GM18909 (cell line): Measurements from ENCODE around the gene NCAPH2.

Experiments
- ATAC-seq: cut with Tn5 transposase; IDR thresholded peaks from one replicate; pipeline ENCODE4 v1.9.1; 2021; ENCODE audit warnings: mild to moderate bottlenecking; ENCODE audit not compliant: unreplicated experiment, poor library complexity

Gene NCAPH2

DNA sequence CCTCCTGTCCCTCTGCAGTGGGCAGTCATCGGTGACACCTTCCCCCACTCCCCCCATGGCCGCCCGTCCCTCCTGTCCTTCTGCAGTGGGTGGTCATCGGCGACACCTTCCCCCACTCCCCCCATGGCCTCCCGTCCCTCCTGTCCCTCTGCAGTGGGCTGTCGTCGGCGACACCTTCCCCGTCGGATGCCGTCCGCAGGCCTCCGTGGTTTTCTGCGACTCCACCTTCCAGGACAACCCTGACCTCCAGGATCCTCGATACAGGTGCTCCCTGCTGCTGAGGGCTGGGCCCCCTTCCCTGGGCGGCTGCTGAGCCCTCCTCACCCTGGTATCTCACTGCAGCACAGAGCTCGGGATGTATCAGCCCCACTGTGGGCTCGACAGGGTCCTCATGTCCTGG lies 19.1 kb upstream of the NCAPH2 start:
- ATAC-seq: no peak

DNA sequence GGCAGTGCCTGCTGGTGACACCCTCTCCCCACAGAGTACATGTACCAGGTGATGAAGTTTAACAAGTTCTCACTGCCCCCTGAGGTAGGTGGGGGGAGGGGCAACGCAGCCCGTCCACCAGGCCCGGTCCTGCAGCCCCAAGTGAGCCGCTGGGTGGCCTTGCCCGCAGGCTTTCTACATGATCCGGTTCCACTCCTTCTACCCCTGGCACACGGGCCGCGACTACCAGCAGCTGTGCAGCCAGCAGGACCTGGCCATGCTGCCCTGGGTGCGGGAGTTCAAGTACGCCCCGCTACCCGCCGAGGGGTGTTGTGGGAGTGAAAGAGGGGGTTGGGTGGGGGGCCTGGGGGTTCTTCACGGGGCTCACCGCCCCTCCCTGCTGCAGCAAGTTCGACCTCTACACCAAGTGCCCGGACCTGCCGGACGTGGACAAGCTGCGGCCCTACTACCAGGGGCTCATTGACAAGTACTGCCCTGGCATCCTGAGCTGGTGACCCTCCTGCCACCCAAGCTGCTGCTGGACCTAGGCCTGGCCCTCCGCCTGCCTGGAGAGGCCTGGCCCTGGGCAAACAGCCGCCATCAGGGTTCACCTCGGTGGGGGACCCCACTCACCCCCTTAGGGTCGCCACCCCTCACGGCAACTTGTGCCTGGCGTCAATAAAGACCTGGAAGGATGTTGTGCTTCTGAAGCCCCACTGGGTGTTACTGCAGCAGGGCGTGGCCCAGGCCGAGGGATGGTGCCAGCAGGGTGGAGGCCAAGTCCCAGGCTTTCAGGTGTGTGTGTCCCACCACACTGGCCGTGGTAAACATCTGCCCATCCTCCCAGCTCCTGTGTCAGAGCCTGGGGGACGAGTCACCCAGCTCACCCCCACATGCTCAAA lies 18.4 kb upstream of the NCAPH2 start:
- ATAC-seq: no peak

DNA sequence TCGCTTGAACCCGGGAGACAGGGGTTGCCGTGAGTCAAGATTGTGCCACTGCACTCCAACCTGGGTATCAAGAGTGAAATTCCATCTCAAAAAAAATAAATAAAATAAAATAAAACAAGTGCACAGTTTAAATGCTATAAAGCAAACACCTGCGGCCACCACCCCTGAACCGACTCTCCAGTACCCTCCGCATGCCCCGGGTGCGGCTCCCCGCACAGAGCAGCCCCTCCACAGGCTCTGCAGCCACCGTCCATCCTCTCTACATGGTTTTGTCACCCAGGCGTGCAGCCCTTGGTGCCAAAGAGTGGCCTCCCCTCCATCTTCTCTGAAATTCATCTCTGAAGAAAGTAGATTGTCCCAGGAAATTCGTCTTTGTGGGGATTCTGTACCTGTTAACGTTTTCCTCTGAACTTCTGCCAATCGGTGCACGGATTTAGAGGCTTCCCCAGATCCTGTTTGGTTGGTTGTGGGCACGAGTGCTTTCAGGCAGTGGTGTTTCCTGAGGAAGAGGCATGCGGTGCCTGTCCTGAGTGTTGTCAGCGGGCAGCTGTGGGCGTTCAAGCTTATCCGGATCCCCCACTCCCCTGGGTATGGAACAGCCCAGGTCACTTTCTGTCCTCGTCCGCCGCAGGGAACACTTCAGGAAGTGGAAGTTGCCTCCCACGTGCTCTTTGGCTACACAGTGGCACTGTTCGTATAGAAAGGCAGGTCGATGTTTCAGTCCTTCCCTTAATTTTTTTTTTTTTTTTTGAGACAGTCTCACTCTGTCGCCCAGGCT lies 17.3 kb upstream of the NCAPH2 start:
- ATAC-seq: no peak

DNA sequence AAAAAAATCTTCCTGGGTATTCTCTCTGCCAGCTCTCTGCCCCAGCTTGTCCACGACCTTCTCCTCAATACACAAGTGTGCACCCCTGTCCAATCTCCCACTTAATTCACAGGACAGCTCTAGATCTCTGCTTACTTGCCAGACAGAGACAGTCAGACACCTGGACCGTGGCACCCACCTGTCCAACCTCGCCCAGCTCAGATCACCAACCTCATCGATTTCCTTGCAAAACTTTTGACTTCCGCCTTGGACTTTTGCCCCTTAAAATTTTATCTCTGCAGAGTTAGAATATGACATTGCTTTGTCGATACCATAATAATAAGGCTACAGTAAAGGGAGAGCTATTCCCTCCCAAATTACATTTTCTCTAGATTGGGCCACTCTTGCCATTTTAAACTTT lies 10.9 kb upstream of the NCAPH2 start:
- no peak for ATAC-seq

DNA sequence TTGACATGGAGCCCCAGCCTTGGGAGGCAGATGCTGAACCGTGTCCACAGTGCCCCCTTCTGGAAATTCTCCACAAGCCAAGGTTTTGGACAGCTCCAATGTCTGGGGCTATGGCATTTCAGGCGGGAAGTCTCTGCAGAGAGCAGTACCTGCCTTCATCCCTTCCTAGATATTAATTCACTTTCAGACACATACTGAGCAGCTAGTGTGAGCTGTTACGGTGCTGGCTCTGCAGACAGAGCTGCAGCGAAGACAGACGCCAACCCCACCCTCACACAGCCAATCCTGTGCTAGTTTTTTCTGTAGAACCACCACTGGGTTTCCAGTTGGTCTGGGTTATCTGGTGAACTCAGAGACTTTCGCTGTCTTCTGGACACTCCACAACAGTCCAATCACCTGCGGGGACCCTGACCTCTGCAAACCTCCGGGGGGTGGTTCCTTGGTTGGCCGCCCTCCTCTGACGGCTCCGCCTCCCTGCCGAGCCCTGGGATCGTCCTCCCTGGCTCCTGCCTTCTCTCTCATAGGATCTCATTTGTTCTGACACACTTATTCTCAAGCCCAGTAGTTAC lies 9.6 kb upstream of the NCAPH2 start:
- ATAC-seq: no peak

DNA sequence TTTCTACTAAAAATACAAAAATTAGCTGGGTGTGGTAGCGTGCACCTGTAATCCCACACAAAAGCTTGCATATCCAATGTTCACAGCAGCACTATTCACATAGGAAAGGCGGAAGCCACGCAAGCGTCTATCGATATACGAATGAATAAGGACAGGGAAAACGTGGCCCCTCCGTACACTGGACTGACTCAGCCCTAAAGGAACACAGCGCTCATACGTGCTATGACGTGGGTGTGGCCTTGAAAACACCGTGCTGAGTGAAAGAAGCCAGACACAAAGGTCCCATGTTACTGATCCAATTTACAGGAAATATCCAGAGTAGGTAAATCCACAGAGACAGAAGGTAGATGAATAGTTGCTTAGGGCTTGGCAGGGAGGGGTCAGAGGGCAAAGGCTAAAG lies 7.6 kb upstream of the NCAPH2 start:
- ATAC-seq: no peak

DNA sequence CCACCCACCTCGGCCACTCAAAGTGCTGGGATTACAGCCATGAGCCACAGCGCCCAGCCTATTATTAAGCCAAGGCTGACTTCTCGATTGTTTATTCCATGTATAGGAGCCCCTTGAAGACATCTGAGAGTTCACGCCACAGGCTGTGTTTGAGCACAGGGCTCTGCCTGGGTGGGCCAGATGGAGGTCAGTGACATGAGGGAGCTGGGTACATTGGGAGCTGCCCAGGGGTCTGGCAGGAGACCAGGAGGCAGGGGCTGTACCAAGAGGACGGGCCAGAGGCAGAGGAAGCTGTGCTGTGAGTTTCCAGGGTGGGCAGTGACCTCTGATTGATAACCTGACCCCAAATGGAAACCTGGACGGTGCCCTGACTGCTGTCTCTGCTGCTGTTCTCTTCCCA lies 5.9 kb upstream of the NCAPH2 start:
- no peak for ATAC-seq

DNA sequence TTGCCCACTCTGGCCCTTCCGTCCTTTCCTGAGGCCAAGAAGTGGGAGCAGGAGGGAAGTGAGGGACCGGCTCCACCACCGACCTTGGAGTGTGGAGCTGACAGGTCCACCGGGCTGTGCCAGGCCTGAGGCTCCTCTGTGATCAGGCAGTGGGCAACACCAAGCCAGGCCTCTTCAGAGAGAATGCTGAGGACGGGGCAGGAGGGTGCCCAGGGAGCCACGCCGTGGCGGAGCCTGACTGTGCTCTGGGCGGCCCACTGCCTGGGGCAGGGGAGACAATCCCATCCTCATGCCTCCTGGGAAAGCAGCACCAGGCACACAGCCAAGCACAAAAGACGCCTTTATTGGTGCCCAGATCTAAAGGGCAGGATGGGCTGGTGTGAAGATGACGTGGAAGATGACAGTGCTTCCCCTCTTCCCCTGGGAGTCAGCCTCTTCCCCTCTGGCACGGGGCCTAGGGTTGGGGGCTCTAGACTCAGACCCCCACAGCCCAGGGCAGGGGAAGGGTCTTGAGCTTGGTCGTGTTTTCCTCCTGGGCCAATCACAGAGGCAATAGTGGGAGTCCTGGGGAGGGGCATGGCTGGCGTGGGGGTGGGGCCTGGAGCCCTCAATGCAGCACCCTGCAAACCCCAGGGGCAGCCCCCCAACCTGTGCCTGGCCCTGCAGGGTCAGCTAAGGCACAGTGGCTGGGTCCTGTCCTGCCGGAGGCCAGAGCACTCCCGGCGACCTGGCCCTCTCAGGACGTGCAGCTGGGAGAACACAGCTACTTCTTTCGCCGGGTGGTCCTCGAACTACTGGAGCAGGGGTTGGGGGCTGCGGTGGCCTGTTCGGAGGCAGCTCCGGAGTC lies 5.2 kb upstream of the NCAPH2 start:
- no peak for ATAC-seq

DNA sequence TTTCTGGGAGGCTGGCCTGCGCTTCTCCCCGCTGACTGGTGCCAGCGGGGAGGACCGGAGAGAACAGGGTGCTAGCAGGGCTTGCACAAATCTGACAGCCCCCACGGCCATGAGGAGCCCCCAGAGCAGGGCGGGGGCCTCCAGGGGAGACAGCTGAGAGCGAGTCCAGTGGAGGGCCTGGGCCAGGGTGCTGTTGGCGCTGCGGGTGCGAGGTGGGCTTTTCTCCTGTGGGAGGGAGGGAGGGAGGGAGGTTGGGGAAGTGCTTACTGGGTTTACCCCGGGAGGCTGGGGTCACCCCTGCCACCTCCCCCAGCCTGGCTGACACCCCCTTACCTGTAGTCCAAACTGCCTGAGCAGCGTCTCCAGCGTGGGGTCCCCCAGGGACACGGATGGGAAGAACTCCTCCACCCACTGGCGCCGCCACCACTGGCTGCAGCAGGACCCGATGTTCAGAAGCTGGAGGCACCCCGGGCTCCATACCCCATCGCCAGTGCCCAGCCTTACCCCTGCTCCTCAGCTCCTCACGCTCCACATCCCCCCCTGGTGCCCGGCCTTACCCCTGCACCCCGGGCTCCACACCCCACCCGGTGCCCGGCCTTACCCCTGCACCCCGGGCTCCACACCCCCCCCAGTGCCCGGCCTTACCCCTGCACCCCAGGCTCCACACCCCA lies 4.4 kb upstream of the NCAPH2 start:
- no peak for ATAC-seq

DNA sequence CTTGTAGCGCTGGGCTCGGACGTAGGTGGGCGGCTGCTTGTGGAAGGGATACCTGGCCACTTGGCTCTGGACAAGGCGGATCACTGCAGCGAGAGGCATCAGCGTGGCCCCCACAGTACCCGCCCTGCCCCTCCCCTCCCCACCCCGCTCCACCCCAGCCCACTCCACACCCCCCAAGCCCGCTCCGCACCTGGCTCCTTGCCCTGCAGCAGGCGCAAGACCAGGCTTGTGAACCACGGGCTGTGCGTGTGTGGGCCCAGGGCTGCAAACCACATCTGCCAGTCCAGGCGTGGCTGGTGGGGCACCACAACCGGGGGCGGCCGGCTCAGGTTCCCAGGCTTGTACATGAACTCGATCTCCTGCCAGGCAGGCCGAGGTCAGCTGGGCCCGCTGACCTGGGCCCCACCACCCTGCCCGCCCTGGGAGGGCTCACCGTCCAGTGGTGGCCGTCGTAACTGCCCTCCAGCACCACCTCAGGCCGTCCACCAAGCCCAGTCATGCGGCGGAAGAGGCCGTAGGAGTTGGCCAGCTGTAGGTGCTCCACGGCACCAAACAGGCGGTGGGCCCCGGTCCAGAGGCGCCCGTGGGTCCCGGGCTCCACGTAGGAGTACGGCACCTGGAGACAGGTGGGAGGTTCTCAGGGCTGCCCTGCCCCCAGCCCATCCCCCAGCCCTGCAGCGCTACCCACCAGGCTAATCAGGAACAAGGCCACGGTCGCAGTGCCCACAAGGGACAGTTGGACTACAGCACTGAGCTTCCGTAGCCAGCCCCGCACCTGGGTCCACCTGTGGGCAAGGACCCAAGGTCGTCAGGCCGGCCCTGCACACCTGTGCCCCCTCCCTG lies 3.4 kb upstream of the NCAPH2 start:
- ATAC-seq: no peak

DNA sequence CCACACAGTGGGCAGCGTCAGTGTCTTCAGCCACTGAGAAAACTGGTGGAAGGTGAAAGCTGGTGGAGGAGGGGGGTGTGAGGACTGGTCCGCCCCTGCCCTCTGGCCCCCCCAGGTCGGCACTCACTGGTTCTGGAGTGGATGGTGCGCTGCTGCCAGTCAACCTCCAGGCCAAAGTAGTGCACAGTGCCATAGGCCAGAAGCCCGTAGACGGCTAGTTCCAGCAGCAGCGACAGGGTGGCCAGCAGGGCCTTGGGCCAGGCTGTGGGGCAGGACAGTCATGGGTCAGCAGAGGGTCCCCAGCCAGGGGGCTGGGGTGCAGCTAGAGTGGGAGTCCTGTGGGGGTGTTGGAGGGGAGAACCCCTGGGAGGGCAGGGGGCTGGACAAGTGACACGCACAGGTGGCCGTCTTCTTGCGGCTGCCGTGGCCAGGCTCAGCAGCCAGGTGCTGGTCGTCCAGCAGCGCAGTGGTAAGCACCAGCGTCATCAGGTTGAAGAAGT lies 2.7 kb upstream of the NCAPH2 start:
- no peak for ATAC-seq

DNA sequence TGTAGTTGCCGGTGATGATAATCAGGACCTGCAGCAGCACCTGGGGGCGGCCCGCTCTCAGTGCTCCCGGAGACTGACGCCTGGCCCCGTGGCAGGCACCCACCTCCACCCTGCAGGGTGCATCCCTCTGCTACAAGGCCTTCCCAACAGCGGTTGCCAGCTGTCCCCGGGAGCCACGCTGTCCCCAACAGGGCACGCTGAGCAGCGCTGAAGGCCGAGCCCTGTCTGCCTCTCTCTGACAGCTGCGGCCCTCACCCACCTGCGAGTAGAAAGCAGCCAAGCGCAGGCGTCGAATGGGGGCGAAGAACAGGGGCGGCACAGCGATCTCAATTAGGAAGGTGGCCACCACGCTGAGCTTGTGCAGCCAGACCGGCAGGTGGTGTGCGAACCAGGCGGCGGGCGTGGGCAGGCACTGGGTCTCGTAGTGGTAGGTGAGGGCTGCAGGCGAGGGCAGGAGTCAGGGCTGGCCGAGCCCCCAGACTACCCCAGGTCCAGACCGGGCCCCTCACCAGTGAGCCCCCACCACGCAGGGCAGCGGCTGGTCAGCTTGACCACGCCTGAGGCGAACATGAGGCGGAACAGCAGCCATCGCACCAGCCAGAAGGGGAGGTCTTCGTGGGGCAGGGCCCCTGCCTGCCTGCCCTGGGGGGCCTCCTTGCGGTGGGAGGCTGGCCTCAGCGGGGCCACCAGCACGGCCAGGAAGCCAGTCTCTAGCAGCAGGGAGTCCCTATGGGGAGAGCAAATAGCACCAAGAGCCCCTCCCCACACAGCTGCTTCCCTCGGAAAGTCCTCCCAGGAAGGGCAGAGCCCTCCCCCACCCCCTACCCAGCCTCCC lies 2.0 kb upstream of the NCAPH2 start:
- ATAC-seq: no peak

DNA sequence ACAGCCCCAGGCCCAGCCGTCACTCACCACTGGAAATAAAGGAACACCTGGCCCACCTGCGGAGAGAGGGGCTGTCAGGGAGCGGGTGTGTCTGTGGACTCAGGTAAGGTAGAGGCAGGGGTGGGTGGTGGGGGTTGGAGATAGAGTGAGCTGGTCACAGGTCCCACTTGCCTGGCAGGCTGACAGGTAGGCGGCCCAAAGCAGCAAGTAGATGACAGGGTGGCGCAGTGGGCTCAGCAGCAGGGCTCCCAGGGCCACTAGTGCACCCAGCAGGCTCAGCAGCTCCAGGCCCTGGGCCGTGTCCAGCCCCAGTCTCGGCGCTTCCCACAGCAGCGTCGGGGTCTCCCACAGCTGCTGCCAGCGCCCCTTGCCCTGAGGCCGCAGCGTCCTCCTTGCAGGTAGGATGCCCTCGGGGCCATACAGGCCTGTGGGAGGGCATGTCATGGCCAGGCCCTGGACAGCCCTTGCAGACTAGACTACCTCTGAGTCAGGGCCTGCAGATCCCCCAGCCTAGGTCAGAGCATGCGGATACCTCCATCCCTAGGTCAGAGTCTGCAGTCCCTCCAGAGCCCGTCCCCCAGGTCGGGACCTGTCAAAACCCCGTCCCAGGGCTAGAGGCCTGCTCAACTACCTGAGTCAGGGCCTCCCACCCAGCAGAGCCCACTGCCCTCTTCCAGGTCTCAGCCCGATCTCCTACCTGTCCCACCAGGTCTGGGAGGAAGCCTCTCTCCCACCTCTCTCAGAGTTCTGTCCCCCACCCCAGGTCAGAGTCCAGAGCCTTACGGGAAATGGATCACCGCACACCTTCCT lies 1.2 kb upstream of the NCAPH2 start:
- ATAC-seq: no peak

DNA sequence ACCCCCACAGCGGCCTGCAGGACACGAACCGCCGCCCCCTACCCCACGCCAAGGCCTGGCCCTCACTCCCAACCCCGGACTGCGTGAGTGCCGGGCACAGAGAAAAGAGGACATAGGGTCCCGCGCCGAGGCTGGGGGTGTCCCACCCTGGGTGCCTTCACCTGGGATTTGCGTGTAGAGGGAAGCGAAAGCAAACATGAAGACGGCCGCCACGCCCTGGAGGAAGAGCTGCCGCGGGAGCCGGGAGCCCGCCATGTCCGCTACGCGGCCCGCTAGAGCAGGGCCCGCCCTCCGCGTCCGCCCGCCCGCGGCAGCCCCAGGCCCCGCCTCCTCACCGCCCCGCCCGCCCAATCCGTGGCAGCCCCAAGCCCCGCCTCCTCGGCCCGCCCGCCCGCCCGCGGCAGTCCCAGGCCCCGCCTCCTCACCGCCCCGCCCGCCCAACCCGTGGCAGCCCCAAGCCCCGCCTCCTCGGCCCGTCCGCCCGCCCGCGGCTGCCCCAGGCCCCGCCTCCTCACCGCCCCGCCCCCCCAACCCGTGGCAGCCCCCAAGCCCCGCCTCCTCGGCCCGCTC lies 518 bp upstream of the NCAPH2 start, which contains the start of gene LMF2:
TSS of gene LMF2 (minus strand) at position 282 of the 570 bp plus-strand sequence. CDS start at position 255, 27 bp downstream.
- ATAC-seq: peak; percentile 57

DNA sequence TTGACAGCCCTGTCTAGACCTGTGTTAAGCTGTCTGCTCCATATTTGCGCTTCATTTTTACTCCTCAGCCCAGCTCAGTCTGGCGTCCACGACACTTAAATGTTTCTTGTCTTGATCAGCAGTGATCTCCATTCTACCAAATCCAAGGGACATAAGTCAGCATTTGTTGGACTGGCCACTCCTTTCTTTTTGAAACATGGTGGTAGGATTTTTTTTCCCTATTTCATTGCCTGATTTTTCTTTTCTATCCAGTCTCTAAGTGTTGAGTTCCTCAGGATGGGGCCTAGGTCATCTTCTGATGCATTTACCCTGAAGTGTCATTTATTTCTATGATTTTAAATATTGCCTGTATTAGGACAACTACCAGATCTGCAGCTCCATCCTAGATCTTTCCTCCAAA lies 873 bp downstream of the NCAPH2 start:
- no peak for ATAC-seq

DNA sequence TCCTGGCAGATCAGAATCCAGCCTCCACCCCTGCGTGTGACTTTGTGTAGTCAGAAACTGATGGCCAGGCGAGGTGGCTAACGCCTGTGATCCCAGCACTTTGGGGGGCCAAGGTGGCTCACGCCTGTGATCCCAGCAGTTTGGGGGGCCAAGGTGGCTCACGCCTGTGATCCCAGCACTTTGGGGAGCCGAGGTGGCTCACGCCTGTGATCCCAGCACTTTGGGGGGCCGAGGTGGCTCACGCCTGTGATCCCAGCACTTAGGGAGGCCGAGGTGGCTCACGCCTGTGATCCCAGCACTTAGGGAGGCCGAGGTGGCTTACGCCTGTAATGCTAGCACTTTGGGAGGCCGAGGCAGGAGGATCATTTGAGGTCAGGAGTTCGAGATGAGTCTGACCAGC lies 5.2 kb downstream of the NCAPH2 start:
- ATAC-seq: no peak

DNA sequence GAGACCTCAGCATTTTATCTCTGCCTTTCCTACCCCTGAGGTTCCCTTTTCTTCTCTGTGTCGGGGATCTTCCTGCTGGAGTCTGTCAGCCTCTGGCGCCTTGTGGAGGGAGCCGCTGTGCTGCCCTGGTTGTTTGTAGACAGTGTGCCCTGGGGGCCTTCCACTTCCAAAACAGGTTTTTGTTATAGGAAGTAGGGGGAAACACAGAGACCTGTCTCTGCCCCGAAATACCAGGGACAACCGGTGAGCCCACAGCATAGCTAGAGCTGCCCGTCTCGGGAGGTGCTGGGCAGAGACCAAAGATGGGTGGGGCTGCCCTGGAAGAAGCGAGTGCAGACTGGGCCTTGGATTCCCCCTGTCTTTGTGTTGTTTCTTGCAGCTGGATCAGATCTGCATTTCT lies 8.0 kb downstream of the NCAPH2 start:
- ATAC-seq: no peak
